ENCODE results near the gene IL12RB2. TPM values are rescaled to one million over a fixed set of nuclear protein-coding genes. Genes with fewer than 3 reads are reported as not detected.
A peak's percentile ranks its signal among the peaks of the same experiment; 100 is the strongest.

IL12RB2 gene
- total and polyA plus RNA-seq, 10 of the 15 experiments (the other 5 are each of a cell fraction or from before 2014, with no cell fraction given) = 0.15 to 1.1 (median 0.54) TPM; not detected in 1

GRCh38 chr1:67274623-67275325 is 32.9 kb upstream of the IL12RB2 start (continued):
- TF ChIP-seq ATF2 (IDR thresholded peaks at IDR 0.05; ENCODE audit: low read length) (peak; percentile 76), ZNF24 (IDR thresholded peaks at IDR 0.05) (peak; percentile 52; the same call in 1 of the 2 replicates), ATF7 (IDR thresholded peaks at IDR 0.05; ENCODE audit: low read depth) (peak; percentile 82), CREM (IDR thresholded peaks at IDR 0.05; ENCODE audit: low read depth) (peak; percentile 72; the same call in 1 of the 2 replicates), IRF4 (IDR thresholded peaks at IDR 0.05; ENCODE audit: low read depth, low read length) (peak; percentile 56), TBL1XR1 (IDR thresholded peaks at IDR 0.05; ENCODE audit: low read depth, low read length) (no peak), IKZF1 (conservative IDR thresholded peaks at IDR 0.05) (peak; percentile 43; the same call in 1 of the 2 replicates), FOXM1 (IDR thresholded peaks at IDR 0.05; ENCODE audit: low read depth, low read length) (peak; percentile 93)

- H3K4me2 ChIP-seq (ENCODE audit: control insufficient read depth, insufficient read depth) = no peak overlapping the region
- H4K20me1 ChIP-seq (ENCODE audit: control insufficient read depth, insufficient read depth) = no peaks in the 10 kb centered on the region
- no peaks in the 10 kb centered on the region; the same call in 2 of the 3 replicates for H3K9me3 ChIP-seq (replicated peaks; ENCODE audit: control insufficient read depth, insufficient read depth, low read length)
- no peak overlapping the region for H2AFZ ChIP-seq (ENCODE audit: control insufficient read depth, low read depth, low read length)
- ATAC-seq (no peak), DNase-seq (ENCODE audit: low read depth, low spot score) (no peak), FAIRE-seq (no peak)
- H3K9ac ChIP-seq (ENCODE audit: control insufficient read depth, insufficient read depth, low read length) = no peak overlapping the region
- ChIA-PET SMC1A (ENCODE audit: uncharacterized antibody, unreplicated experiment) (no interaction called here), CTCF (interaction anchor here (1.0 to 1.4 kb wide), 3 partner anchors 66 to 213 kb away, joined by 3 read pairs; no protein-coding TSS in a partner anchor), POLR2A (interaction anchor here (0.6 kb wide), 1 partner anchor 51 kb away, joined by 3 read pairs; no protein-coding TSS in a partner anchor), RAD21 (ENCODE audit: unreplicated experiment) (no interaction called here)
- intact Hi-C loops (cut with micrococcal nuclease; ENCODE audit: unreplicated experiment) = no loop called here
- no peak for TF ChIP-seq NBN (IDR thresholded peaks at IDR 0.05)
- TF ChIP-seq NFYA (IDR thresholded peaks at IDR 0.05; ENCODE audit: borderline replicate concordance, low read depth, low read length) = no peak
- no peak for TF ChIP-seq MXI1 (IDR thresholded peaks at IDR 0.05; ENCODE audit: low read depth, low read length)
- TF ChIP-seq FOXK2 (IDR thresholded peaks at IDR 0.05) = no peak
- no peak for TF ChIP-seq USF2 (IDR thresholded peaks at IDR 0.05; ENCODE audit: borderline replicate concordance, low read depth, low read length)
- TF ChIP-seq ZNF207 (IDR thresholded peaks at IDR 0.05; ENCODE audit: borderline replicate concordance) = no peak
- no peak for TF ChIP-seq SUZ12 (IDR thresholded peaks at IDR 0.05; ENCODE audit: unreplicated experiment)
- no peak for TF ChIP-seq KDM1A (IDR thresholded peaks at IDR 0.05; ENCODE audit: borderline replicate concordance)
- TF ChIP-seq CHD4 (IDR thresholded peaks at IDR 0.05) = no peak
- WGBS (ENCODE audit: insufficient coverage, insufficient replicate concordance, low lambda C conversion rate, missing lambda C conversion rate) = 24% methylated on average over 5 of the region's 5 CpGs
- BruUV-seq (replicated peaks) = no TSS peak
- no peak overlapping the region for H3K27ac ChIP-seq (ENCODE audit: control insufficient read depth, insufficient read depth)
- in situ Hi-C loops (cut with MboI) = no loop called here
- H3K27me3 ChIP-seq (replicated peaks in 1 of 2; ENCODE audit: control insufficient read depth in 2 of 2, insufficient read depth in 2 of 2, low read length in 1 of 2) = no peaks in the 10 kb centered on the region
- H3K79me2 ChIP-seq (ENCODE audit: control insufficient read depth, insufficient read depth, low read length) = no peaks in the 10 kb centered on the region
- H3K4me1 ChIP-seq (ENCODE audit: control insufficient read depth, insufficient read depth, low read length) = no peaks in the 10 kb centered on the region
- H3K4me3 ChIP-seq = no peak overlapping the region
- H3K36me3 ChIP-seq (ENCODE audit: control insufficient read depth in 2 of 2, insufficient read depth in 2 of 2, low read length in 1 of 2) = no peaks in the 10 kb centered on the region
Measured at GRCh38 chr1:67280696-67281095, 27.0 kb upstream of the IL12RB2 start.
